HG03439 (cell line): Measurements from ENCODE around the gene NUMB.

Source experiments
- ATAC-seq: cut with Tn5 transposase; IDR thresholded peaks from one replicate; pipeline ENCODE4 v1.9.1; 2021; ENCODE audit warnings: mild to moderate bottlenecking, moderate library complexity; ENCODE audit not compliant: unreplicated experiment

The NUMB gene

GRCh38 chr14:73264080-73264884 is 194.1 kb downstream of the NUMB start:
- no peak for ATAC-seq

GRCh38 chr14:73263606-73264005 is 194.7 kb downstream of the NUMB start:
- ATAC-seq, result no peak

- ATAC-seq, result no peak
Observed at GRCh38 chr14:73262427-73263183, 195.7 kb downstream of the NUMB start.

- ATAC-seq, result no peak
Observed at GRCh38 chr14:73261520-73262426, 196.6 kb downstream of the NUMB start.

GRCh38 chr14:73261075-73261474 is 197.3 kb downstream of the NUMB start:
- ATAC-seq, result no peak

- no peak for ATAC-seq
Observed at GRCh38 chr14:73260574-73260973, 197.8 kb downstream of the NUMB start.

DNA sequence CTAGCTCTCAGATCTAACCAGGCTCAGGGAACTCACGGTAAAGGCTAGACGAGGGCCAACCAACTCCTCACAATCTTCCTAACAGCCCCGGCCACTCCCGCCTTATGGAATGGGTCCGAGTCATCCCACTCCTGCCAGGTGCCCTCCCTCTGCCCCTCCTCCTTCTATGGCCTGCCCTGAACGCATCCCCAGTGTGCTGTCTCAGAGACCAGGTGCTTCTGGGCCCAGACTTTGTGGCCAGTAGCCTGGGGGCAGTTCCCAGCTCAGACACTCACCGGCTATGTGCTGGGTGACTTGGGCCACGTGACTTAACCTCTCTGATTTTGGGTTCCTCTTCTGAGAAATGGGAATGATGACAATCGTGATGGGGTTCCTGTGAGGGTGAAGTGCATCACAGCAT is 198.5 kb downstream of the NUMB start:
- ATAC-seq, result no peak

DNA sequence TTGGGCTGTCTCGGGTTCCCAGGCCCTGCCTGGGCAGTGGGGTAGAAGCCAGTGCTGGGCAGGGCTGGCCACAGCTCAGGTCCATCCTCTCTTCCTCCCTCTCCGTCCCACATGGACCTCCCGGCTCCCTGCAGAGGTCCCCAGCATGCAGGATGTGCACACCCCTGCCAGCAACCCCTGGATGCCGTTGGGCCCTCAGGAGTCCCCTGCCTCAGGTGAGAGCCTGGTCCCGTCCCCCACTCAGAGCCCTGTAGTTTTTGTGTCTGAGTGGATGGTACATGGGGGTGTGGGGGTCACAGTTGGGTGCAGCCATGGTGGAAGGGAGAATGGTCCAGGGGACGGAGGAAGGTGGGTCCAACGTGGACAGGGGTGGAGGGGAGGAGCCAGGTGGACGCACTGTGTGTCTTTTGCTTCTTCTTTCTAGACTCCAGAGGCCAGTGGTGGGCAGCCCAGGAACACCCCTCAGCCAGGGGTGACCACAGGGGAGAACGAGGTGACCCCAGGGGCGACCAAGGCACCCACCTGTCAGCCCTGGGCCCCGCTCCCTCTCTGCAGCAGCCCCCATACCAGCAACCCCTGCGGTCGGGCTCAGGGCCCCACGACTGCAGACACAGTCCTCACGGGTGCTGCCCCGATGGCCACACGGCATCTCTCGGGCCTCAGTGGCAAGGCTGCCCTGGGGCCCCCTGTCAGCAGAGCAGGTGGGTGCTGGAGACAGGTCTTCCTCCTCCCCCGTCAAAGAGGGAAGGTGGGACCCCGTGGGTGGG is 199.3 kb downstream of the NUMB start:
- ATAC-seq, result no peak

- ATAC-seq, result no peak
Observed at GRCh38 chr14:73258076-73258475, 200.3 kb downstream of the NUMB start.

DNA sequence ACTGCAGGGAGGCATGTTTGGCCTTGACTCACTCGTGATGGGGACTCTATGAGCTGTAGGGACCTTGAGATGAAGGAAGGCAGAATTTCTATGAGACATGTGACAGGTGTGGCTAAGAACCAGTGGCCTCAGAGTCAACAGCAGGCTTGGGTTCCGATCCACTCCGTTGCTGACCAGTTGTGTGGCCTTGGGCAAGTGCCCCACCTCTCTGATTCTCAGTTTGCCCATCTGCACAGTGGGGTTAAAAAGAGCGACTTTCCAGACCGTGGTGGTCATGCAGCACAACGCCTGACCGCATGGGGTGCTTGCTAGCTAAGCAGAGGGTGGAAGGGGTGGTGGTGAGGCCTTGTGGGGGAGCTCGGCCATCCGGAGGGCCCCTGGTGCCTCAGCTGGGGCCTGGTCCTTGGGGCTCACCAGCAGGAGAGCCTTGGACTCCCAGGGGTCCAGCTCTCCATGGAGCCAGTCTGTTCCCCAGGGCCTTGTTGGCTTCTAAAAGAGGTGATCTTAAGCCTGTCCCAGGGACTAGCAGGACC is 202.6 kb downstream of the NUMB start:
- no peak for ATAC-seq

GRCh38 chr14:73255005-73255400 is 203.3 kb downstream of the NUMB start:
- no peak for ATAC-seq

GRCh38 chr14:73254247-73255004 is 203.9 kb downstream of the NUMB start:
- no peak for ATAC-seq

DNA sequence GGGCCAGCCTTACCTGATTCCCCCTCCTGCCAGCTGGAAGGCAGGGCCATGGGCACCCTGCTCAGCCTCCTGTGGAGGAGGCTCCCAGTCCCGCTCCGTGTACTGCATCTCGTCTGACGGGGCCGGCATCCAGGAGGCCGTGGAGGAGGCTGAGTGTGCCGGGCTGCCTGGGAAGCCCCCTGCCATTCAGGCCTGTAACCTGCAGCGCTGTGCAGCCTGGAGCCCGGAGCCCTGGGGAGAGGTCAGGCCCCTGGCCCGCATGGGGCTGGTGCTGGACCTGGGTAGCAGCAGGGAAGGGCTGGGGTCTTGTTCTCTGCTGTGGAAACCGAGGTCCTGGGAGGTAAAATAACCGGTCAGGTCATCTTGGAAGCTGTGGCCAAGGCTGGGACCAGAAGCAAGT is 204.6 kb downstream of the NUMB start:
- ATAC-seq, result no peak

DNA sequence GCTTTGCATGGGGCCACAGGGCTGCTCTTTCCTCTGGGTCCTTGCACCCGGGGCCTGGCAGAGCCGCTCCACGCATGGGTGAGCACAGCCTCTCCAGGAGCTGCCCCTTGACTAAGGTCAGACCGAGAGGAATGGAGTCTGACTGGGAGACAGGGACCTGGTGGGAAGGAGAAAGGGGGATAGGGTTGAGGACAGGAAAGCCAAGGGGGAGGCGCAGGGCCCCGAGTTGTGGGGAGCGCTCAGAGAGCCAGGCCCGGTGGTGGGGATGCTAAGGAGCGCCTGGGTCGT is 205.1 kb downstream of the NUMB start:
- ATAC-seq, result no peak

DNA sequence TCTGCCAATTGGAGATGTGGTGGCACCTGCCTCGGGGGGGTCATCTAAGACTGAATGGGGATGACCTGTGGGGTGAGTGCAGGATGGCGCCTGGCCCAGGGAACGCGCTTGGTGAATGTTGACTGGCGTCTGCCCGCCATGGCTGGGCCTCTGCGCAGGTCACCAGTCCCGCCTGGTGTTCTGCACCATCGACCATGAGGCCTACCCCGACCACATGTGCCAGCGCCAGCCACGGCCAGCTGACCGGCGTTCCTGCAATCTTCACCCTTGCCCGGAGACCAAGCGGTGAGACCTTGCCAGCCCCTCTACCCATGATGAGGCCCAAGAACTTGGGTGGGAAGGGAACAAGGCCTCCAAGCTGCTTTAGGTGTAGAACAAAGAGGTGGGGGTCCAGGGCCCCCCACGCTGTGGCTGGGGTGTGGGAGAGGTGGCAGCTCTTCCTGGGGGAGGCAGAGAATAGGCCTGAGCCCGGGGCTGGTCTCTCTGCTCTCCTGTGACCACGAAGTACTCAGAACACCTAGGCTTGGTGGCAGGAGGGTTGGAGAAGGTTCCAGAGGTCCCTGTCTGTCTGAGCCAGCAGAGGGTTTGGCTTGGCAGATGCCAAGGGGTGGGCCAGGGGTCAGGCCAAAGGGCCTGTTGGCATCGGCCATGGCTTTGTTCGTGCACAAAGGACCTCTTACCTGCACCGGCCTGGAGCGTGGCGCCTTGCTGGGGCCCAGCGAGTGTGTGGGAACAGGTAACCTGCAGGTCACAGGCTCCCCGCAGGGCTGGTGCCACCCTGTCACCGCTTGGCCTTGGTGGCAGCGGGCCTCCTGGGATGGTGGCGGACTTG is 205.6 kb downstream of the NUMB start:
- no peak for ATAC-seq

GRCh38 chr14:73251516-73252215 is 206.7 kb downstream of the NUMB start:
- ATAC-seq, result no peak

- ATAC-seq, result no peak
Observed at GRCh38 chr14:73250781-73251500, 207.4 kb downstream of the NUMB start.

DNA sequence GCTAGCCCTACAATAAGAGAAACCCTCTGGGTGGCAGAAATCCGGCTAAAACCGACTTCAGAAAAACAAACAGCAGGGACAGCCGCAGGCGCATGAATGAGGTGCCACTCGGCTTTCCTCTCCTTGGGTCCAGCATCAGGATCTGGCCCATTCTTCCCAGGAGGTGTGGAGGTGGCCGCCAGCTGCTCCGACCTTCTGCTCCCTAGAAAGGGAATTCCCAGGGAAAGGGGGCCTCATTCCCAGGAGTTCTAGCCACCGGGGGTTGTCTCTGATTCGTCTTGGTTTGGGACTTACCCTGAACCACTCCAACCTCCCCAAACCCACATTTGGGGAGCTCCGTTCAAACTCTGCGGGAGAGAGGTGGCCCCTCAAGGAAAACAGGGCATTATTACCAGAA is 208.0 kb downstream of the NUMB start:
- ATAC-seq, result no peak
